Measurements from ENCODE around the gene MYOM1.

The MYOM1 gene

DNA sequence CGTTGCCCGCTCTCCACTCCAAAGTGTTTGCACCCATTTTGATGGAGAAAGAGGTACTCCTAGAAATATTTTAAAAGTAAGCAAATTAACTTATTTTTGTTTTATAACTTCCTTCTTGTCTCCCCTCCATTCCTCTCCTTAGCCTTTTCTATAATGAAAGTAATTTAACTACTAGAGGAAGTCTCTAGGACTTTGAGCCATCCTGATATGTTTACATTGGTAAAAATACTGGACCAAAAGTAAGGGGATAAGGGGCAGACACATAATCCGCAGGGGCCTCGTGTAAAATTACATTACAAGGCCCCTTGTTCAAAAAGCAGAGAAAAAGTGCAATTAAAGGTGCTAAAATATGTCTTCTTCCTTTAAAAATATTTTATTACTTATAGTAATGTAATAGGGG is 55.4 kb downstream of the MYOM1 start:
- no peak for TF ChIP-seq CTCF (conservative IDR thresholded peaks at IDR 0.05; ENCODE audit: low read depth, low read length)
- H3K4me3 ChIP-seq (ENCODE audit: low read depth, low read length) = no peak overlapping the region
- no peak for DNase-seq (ENCODE audit: low read depth)

GRCh38 chr18:3163968-3164367 is 55.8 kb downstream of the MYOM1 start:
- H3K4me3 ChIP-seq (ENCODE audit: low read depth, low read length) = no peak overlapping the region
- no peak for DNase-seq (ENCODE audit: low read depth)
- TF ChIP-seq CTCF (conservative IDR thresholded peaks at IDR 0.05; ENCODE audit: low read depth, low read length) = no peak

- no peak overlapping the region for H3K4me3 ChIP-seq (ENCODE audit: low read depth, low read length)
- no peak for TF ChIP-seq CTCF (conservative IDR thresholded peaks at IDR 0.05; ENCODE audit: low read depth, low read length)
- DNase-seq (ENCODE audit: low read depth) = no peak
These were observed 57.6 kb downstream of the MYOM1 start for GRCh38 chr18:3162181-3162580.

DNA sequence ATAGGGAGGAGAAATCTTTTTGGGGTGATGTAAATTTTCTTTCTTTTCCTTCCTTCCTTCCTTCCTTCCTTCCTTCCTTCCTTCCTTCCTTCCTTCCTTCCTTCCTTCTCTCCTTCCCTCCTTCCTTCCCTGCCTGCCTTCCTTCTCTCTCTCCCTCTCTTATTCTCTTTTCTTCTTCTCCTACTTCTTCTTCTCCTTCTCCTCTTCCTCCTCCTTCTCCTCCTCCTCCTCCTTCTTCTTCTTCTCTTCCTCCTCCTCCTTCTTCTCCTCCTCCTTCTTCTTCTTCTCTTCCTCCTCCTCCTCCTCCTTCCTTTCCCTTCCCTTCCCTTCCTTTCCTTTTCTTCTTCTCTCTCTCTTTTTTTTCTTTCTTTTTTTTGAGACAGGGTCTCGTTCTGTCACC is 59.9 kb downstream of the MYOM1 start:
- no peak for DNase-seq (ENCODE audit: low read depth)
- no peak for TF ChIP-seq CTCF (conservative IDR thresholded peaks at IDR 0.05; ENCODE audit: low read depth, low read length)
- H3K4me3 ChIP-seq (ENCODE audit: low read depth, low read length) = no peak overlapping the region

GRCh38 chr18:3157606-3158005 is 62.2 kb downstream of the MYOM1 start:
- no peak for TF ChIP-seq CTCF (conservative IDR thresholded peaks at IDR 0.05; ENCODE audit: low read depth, low read length)
- no peak for DNase-seq (ENCODE audit: low read depth)
- H3K4me3 ChIP-seq (ENCODE audit: low read depth, low read length) = no peak overlapping the region

DNA sequence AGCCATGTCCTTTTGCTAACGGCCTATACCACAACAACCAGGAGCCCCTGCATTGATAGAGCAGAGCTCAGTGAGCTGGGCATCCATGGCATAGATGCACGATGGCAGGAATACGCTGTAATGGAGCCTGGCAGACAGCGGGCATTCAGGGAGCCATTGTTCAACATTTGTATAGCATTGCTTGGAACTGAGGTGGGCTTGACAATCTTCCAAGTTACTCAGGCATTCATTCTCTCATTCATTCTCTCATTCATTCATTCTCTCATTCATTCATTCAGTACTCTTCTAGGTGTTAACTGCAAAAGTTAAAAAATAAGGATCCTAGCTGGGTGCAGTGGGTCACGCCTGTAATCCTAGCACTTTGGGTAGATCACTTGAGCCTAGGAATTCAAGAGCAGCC is 62.7 kb downstream of the MYOM1 start:
- H3K4me3 ChIP-seq (ENCODE audit: low read depth, low read length) = no peak overlapping the region
- no peak for TF ChIP-seq CTCF (conservative IDR thresholded peaks at IDR 0.05; ENCODE audit: low read depth, low read length)
- no peak for DNase-seq (ENCODE audit: low read depth)

DNA sequence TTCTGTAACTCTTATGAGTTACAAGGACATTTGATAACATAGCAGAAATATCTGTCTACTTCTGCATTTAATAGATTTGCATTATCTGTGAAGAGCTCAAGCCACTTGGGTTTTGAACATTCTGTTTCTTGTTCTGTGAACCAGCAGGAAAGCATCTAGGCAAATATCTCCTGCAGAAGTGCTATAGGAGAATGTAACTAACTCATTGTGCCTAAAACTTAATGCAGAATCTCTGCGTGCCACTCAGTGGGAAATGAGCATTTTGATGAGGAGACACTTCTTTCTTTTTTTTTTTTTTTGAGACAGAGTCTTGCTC is 63.5 kb downstream of the MYOM1 start:
- no peak for TF ChIP-seq CTCF (conservative IDR thresholded peaks at IDR 0.05; ENCODE audit: low read depth, low read length)
- no peak overlapping the region for H3K4me3 ChIP-seq (ENCODE audit: low read depth, low read length)
- no peak for DNase-seq (ENCODE audit: low read depth)

Data from choroid plexus epithelial cell (primary cell).